Measurements from ENCODE around the gene MEGF11.

MEGF11 gene

GRCh38 chr15:66095871-66096687 lies 157.5 kb downstream of the MEGF11 start:
- no peak overlapping the region for H3K4me3 ChIP-seq (ENCODE audit: low read length)
- TF ChIP-seq CTCF (conservative IDR thresholded peaks at IDR 0.05; ENCODE audit: low read length): no peak
- no peak for DNase-seq (ENCODE audit: low read depth)

- DNase-seq (ENCODE audit: low read depth): no peak
- TF ChIP-seq CTCF (conservative IDR thresholded peaks at IDR 0.05; ENCODE audit: low read length): no peak
- H3K4me3 ChIP-seq (ENCODE audit: low read length): no peak overlapping the region
These were observed 159.2 kb downstream of the MEGF11 start for GRCh38 chr15:66094331-66094730.

GRCh38 chr15:66092053-66093016 lies 161.2 kb downstream of the MEGF11 start:
- DNase-seq (ENCODE audit: low read depth): no peak
- no peak overlapping the region for H3K4me3 ChIP-seq (ENCODE audit: low read length)
- no peak for TF ChIP-seq CTCF (conservative IDR thresholded peaks at IDR 0.05; ENCODE audit: low read length)

- H3K4me3 ChIP-seq (ENCODE audit: low read length): no peak overlapping the region
- TF ChIP-seq CTCF (conservative IDR thresholded peaks at IDR 0.05; ENCODE audit: low read length): no peak
- DNase-seq (ENCODE audit: low read depth): no peak
These were observed 164.0 kb downstream of the MEGF11 start for GRCh38 chr15:66089509-66089908.

GRCh38 chr15:66089049-66089448 lies 164.5 kb downstream of the MEGF11 start:
- TF ChIP-seq CTCF (conservative IDR thresholded peaks at IDR 0.05; ENCODE audit: low read length): no peak
- H3K4me3 ChIP-seq (ENCODE audit: low read length): no peak overlapping the region
- DNase-seq (ENCODE audit: low read depth): no peak

- DNase-seq (ENCODE audit: low read depth): no peak
- no peak for TF ChIP-seq CTCF (conservative IDR thresholded peaks at IDR 0.05; ENCODE audit: low read length)
- H3K4me3 ChIP-seq (ENCODE audit: low read length): no peak overlapping the region
These were observed 168.4 kb downstream of the MEGF11 start for GRCh38 chr15:66085128-66085527.

Data from AG10803 (cell line).